ENCODE measurements around the gene UST.
"Not testable (repeated sequence)": the region's sequence is repeated elsewhere in the genome, so short reads cannot be mapped to it uniquely, and the experiment has no call there.

UST gene

DNA sequence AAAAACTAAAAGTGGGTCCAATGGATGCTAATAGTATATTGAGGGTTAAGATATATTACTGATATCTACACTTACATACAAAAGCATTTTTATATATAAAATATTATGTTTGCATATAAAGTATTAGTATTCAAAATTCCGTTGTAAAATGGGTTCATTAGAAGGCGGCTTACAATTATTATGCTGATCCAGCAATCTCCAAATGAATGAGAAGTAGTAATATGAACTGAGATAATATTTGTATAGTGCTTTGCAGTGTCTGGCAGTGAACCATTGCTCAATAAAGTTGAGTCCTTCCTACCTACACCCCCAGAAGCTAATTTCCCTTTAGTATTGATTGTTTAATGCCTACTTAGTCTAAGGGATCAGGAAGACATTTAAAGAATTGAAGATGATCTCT is 146.2 kb downstream of the UST start:
- FAIRE-seq (no peak), DNase-seq (ENCODE audit: low spot score) (no peak)

DNA sequence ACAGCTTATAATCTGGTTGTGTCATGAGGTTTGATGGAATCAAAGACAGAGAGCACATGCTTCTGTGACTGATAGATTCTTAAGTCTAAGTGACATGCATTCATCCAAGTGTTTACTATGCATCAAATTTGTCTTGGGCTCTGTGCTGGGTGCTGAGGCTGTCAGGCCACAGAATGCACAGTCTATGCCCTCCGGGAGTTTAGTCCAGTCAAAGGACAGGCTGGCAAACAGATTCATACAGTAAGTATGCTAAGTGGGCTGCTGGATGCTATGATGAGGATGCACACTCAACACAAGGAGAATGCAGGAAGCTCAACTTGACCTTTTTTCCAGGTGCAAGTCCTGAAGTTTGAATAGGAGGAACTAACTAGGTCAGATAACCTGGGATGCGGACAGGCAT is 146.7 kb downstream of the UST start:
- no peak for DNase-seq (ENCODE audit: low spot score)
- no peak for FAIRE-seq

DNA sequence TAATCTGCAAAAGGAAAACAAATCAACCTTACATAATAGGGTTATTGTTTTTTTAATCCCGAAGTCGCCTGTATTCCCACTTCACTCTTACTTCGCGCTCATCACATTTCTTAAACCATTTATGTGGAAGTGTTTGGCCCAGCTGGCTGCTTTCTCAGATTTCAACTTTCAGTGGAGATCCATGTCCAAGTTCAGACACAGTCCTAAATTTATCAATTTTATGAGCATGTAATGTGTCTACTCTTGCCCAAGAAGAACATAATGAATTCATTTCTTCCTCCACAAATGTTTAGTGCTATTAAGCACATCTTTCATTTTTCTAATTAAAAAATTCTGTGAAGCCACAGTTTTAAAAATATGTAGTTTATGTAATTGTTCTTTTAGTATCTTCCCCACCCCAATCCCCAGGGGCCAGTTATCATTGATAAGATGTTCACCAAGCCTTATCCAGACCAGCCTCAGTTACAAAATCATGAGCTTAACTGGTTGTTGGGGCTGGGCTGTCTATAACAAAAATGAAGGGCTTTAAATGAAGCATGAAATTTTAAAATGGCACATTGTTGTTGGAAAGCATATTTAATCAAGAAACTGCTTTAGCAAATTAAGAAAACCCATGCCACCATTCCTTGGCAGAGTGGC is 151.7 kb downstream of the UST start:
- FAIRE-seq (no peak), DNase-seq (ENCODE audit: low spot score) (no peak)

DNA sequence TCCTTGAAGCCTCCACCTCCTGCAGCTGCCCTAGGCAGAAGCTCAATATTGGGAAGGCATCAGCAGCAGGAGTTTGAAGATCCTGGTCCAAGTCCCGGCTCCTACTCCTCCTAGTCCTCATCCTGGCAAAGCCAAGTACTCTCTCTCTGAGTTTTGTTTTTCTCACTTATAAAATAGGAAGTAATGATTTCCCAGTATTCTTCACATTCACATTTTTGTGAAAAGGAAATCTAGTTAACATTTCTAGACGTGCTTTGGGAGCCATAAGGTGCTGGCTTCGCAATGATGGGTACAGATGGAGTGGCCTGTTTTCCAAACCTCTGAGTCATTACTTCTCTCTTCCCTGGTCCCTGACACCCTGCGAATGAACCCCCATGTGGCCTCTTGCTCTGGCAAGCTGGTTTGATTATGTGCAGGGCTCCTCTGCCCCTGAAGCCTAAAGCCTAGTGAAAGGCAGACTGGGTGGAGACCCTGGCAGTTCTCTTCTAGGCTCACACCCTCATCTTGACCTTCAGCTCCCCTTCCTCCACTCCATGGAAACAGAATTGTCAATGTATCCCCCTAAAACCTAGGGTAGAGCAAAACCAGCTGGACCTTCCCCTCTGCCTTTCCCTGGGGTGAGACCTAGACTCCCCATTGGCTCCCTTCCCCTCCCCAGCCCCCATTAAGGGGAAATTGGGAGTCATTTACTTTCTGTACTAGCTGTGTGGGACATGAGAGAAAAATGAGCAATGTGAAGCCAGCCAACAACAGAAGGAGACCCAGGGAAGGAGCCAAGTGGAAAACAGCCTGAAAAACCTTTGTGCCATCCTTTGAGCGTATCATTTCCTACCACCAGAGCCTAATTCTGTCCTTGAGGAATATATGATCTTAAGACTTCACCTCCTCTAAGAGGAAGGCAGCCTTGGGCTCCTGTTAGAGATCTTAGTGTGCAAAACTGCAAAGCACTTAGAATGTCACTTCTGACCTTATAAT is 158.4 kb downstream of the UST start:
- DNase-seq (ENCODE audit: low spot score) (no peak), FAIRE-seq (no peak)

DNA sequence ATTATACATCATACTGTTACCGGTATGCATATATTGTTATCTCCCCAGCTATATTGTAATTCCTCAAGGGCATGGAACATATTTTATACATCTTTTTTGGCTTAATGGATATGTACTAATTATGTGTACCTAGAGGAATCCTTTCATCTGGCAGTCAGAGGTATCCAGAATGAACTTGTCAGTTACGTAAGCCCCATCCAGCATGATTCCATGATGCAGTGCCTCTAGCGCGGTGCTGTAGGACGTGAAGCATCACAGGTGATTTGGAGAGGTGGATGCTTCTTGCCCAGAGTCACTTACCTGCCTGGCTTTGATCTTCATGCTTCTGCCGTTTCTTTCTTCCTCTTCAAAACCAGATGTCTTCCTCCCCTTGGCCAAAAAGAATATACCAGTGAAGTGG is 159.1 kb downstream of the UST start:
- FAIRE-seq: no peak

DNA sequence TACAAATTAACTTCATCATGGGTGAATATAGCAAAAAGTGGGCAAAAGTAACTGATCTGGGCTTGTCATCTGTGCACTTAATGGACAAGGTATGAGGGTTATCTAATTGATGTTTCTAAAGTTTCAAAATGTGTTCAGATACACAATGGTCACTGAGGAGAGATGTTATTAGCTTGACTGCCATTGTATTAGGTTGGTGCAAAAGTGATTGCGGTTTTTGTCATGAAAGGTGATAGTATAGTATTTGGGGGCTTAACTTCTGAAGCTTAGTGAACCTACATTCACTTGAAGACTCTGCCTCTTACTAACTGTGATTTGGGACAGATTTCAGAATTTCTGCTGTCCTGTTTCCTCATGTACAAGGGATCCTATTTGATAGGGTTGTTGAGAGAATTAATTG is 159.6 kb downstream of the UST start:
- no peak for FAIRE-seq
- DNase-seq (ENCODE audit: low spot score): no peak

More for the DNA sequence above, 159.1 kb downstream of the UST start:
- DNase-seq (ENCODE audit: low spot score): no peak

DNA sequence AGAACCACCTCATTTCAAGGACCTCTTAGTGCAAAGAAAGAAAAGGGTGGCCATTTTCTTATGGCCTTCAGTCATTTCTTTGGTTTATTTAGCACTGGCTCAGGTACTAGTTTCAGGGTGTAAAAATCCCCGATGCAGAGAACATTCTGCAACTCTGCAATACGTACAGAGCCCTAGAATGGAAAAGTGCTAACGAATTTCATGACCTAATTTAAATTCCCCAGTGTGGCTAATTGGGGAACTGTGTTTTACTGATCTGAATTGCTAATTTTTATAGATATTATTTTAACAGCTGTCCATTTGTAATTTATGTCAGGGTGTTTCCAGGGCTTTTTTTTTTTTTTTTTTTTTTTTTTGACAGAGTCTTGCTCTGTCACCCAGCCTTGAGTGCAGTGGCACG is 160.7 kb downstream of the UST start:
- no peak for DNase-seq (ENCODE audit: low spot score)
- no peak for FAIRE-seq

DNA sequence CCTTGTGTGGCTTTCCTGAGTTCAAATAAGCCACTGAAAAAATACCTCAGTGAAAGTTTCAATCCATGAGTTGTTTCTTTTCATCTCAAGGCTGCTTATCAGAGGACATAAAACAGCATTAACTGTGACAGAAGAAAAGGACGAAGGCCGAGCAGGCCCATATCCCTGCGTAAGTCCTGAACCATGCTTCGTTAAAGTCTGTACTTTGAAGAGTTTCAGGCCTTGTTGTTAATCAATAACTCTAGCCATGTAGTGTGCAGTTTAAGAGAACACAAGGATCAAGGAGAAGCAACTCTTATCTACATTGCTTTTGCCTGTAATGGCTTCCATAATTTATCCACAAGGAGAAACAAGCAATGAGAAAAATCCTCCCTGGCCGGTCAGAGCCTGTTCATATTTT is 165.4 kb downstream of the UST start:
- FAIRE-seq (no peak), DNase-seq (ENCODE audit: low spot score) (no peak)

DNA sequence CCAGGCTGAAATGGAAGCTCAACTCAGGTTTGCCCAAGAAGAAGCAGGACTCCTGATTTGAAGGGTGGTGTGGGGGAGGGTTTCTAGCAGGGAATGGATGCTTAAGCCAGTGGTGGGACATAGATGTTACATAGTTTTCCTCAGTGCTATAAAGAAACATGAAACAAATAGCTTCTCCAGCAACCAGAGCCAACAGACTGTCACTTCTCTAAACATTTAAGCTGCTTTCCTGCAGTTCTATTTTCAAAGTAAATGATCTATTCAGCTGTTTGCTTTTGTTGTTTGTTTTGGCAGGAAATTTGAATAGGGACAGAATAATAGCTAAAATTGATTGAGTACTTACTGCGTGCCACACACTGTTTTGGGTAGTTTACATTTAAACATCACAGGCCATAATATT is 169.0 kb downstream of the UST start:
- FAIRE-seq: no peak
- DNase-seq (ENCODE audit: low spot score): no peak

DNA sequence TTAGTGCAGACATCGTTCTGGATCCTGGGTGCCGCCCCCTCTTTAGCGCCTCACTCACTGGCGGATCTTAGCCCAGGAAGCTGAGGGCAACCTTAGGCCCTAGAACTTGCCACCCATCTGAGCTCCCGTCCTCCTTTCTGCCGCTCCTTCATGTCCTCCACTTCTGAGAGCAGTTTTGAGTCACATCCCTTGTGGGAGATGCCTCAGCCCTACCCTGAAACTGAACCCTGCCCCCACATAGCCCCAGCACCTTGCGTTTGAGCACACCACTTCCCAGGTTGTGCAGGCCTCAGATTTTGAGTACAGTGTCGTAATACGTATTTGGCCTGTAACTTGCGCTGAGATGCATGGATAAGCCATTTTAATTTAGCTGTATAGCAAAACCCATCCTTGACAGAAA is 169.7 kb downstream of the UST start:
- not testable (repeated sequence) for FAIRE-seq

DNA sequence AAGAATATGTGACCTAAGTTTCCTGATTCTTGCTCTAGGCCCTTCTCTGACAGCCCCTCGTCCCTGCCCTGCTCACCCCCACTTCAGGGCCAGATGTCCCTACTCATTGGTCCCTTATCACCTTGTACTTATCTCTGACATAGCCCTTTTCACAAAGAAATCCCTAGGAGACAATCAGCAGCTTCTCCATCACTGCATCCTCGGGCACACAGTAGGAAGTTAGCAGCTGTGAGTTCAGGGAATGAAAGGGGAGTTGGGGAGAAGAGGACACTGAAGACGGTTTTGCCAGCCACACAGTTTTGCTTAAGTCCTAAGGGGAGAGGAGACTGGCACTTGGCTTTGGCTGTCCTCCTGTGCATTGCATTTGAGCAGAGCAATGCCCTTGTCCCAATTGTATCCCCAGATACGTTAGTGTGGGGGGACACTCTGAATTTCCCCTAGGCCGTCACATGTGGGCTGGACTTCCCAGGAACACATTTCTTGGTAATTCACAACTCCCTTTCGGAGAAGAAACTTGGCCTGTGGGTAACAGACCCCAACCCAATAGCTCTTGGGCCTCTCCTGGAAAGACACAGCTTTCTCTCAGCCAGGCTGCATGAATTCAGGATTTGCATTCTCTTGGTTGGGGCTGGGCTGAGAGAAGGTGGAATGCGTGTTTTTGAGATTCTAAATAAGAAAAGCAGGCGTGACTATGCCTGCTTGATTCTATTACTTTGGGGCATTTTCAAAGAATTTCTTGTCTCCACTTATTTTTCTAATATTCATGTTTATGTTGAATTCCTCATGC is 177.6 kb downstream of the UST start:
- DNase-seq (ENCODE audit: low spot score) (no peak), FAIRE-seq (no peak)

More for the DNA sequence above, 169.7 kb downstream of the UST start:
- not testable (repeated sequence) for DNase-seq (ENCODE audit: low spot score)

DNA sequence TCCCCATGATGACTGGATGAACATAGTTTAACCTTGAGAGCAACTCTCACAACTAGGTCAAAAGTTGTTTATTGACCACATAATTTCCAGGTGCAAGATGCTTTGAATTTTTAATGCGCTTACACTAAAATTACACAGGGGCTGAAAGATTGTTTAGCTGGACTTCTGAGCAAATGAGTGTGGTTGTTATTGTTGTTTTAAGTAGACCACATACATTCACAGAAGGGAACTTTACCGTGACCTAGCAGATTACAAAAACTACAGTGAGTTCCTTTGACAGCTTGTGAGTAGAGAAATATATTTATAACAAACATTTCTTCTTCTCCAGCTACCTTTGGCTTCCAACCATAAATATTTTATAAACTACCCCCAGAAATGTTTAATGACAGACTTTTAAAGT is 178.9 kb downstream of the UST start:
- DNase-seq (ENCODE audit: low spot score) (no peak), FAIRE-seq (no peak)

DNA sequence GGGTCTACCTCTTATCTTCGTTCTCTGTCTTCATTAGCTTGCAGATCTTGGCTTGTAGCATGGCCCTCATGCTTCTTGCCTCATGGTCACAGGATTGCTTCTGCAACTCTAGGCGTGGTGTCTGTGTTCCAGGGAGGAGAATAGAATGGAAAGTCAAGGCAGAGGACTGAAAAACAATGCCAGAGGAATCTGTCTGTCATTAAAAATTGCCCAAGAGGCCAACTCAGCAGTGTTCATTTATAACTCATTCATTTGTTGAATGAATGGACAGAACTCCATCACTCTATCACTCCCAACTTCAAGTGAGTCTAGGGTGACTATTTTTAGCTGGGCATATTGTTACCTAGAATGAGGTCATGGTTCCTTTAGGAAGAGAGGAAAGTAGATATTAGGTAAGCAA is 179.6 kb downstream of the UST start:
- FAIRE-seq: no peak

DNA sequence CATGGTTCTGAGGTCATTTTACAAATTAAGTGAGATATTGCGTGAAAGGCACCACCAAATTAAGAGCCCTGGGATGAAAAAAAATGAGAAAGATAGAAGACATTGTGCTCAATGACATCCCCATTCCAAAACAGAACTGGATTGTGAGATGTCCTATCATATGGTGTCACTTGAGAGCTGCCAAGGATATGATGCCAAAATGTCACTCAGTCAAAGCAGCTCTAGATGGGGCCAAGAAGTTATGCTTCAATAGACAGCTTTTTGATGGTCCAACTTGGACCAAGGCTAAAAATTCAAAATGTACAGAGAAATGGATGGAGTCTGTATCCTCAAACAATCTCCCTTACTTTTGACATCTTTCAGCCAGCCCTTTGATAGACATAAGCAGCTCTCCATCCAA is 180.8 kb downstream of the UST start:
- FAIRE-seq (no peak), DNase-seq (ENCODE audit: low spot score) (no peak)

More for the DNA sequence above, 179.6 kb downstream of the UST start:
- no peak for DNase-seq (ENCODE audit: low spot score)

DNA sequence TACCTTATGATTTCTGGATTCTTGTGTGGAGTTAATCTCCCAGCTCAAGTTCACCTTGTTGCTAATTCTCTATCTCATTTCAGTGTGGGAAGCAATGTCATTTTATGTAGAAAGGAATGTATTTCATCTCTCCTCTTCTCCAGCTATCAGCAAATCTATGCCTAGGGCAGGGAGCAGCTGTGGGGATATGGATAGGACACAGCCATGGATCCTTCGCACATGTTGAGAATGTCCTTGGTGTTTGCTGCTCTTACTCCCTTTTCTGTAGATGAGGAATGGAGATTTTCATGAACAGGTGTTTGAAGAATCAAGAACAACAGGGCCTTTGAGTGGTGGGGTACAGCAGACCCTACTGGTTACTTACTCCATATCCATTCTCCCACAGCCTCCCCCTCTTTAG is 182.0 kb downstream of the UST start:
- DNase-seq (ENCODE audit: low spot score): no peak
- FAIRE-seq: no peak

DNA sequence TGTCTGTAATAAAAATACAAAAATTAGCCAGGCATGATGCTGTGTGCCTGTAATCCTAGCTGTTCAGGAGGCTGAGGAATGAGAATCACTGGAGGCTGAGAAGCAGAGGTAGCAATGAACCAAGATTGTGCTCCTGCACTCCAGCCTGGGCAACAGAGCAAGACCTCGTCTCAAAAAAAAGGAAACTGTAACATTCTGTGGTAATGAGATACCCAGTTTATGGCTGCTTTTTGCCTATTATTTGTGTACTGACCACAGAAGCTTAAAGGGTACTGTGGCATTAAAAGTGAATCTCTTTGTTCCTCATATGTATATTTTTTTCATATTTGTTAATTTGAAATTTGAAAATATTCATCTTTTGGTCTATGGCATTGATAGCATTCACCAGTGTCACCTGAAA is 185.4 kb downstream of the UST start:
- DNase-seq (ENCODE audit: low spot score) (no peak), FAIRE-seq (no peak)

DNA sequence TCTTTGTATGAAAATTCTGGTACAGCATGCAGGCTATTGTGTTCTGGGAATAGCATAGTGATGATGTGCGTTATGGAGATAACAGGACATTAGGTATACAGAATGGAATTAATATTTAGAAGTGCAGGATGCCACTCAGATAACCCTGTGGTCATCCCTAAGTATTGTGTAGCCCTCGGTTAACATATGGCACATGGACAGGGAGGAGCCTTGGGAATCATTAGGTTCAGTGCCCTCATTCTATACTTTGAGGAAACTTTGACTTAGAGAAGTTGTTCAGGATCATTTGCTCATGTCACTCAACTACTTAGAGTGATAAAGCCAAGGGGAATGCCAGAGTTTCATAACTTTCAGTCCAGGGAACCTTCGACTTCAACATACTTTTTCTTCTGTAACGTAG is 185.9 kb downstream of the UST start:
- DNase-seq (ENCODE audit: low spot score): no peak
- no peak for FAIRE-seq

DNA sequence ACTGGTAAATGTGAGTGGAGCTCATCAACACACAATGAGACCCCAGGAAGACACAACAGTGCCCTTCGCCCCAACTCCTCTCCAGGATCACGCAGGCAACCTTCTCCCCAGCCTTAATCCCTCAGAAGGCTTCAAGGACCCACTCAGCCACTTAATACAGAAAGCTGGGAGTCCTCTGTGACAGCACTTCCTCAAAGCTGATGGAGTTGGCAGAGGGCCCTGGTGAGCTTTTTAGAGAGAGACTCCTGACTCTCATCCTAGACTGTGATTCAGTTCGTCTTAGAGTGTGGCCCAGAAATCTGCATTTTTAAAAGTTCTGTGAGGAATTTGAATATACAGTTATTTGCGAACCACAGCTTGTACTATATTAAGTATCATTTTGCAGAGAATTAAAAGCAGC is 187.7 kb downstream of the UST start:
- no peak for DNase-seq (ENCODE audit: low spot score)
- no peak for FAIRE-seq

DNA sequence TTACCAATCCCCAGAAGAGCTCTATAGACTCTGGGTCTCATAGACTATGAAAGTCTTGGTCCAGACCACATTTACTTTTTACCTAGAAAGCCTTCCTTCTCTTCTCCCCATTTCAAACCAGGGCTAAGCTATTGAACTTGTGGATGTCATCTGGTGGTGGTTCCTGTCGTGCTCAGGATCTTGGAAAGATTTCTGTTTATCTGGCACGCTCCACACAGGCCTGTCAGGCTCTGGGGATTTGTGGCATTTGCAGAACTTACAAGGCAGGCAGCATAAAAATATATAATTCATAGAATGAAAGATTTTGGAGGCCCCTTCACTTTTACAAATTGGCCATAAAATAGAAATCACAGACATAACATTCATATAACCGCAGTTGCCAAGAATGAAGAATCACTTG is 188.1 kb downstream of the UST start:
- FAIRE-seq: no peak
- DNase-seq (ENCODE audit: low spot score): no peak

DNA sequence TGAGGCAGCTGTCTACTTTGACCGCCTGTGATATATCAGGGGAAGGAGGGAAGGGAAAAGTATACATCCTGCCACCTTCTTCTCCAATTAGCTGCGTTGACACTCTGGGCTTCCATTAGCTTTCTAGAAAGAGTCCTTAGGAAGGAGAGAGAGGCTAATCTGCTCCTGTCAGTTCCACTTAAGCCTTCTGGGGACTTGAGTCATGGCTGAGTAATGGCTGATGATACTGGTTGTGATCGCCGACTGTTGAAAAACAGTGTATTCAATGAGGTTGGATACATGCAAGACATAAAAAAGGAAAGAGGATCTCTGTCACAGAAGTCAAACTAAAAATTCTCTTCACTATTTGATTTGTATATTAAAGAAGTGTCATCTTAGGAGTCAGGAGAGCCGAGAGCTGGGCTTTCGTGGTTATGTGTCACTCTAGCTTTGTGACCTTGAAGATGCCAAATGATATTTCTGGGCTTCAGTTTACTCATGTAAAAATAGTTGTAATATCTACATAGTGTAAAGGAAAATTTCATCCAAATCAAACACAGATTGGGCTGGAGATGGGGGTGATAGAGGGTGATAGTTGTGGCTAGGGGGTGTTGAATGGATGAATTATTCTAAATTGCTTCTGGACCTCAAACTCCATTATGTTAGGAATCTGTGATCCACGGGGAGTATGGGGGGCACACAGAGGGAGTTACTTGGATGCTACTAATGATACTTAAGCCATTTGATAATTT is 189.0 kb downstream of the UST start:
- DNase-seq (ENCODE audit: low spot score) (no peak), FAIRE-seq (no peak)

DNA sequence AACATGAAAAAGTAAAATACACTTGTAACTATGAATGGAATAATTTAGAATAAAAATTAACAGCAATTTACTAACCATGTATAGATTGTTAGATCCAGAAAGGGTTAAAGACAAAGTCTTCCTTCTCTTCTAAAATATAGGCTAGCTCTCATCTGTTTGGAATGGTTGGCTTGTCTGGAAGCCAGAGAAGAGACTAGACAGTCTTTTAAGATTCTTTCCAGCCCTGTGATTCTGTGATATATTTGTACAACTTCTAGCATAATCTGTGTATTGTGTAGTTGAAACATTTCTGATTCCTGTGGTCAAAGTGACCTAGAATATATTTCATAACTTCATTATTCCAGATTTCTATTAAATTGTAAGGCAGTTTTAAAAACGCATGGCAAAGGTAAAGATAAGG is 196.6 kb downstream of the UST start:
- FAIRE-seq (no peak), DNase-seq (ENCODE audit: low spot score) (no peak)

All from urothelium cell line (cell line).